Ammon's horn (tissue), 1 donor: ENCODE data around the gene CA5A.
"Not testable (repeated sequence)": the region's sequence is repeated elsewhere in the genome, so short reads cannot be mapped to it uniquely, and the experiment has no call there.

Experiments
- DNase-seq: peaks from one replicate; pipeline ENCODE4 v3.0.0-alpha.2; 2016; ENCODE audit warnings: low spot score

Gene CA5A

DNA sequence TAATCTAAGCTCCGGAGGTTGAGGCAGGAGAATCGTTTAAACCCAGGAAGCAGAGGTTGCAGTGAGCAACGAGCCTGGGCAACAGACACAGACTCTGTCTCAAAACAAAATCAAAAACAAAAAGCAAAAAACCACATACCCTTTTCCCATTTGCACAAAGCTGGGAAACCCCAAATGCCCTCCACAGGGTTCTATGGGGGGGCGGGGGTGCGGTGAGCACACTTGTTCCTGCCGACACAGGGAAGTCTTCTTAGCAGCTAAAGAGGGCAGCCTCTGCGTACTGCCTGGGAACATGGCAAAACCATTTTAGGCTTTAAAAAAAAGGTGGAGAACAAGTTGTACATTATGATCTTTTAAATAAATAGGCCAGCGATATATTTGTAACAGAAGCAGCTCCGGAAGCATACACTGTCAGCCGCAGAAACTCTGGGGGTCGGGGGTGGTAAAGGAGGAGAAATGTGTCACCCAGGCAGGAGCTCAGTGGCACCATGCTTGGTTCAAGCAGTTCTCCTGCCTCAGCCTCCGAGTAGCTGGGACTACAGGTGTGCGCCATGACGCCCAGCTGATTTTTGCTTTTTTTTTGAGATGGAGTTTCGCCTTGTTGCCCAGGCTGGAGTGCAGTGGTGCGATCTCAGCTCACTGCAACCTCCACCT is 70.3 kb downstream of the CA5A start:
- DNase-seq: not testable (repeated sequence)

DNA sequence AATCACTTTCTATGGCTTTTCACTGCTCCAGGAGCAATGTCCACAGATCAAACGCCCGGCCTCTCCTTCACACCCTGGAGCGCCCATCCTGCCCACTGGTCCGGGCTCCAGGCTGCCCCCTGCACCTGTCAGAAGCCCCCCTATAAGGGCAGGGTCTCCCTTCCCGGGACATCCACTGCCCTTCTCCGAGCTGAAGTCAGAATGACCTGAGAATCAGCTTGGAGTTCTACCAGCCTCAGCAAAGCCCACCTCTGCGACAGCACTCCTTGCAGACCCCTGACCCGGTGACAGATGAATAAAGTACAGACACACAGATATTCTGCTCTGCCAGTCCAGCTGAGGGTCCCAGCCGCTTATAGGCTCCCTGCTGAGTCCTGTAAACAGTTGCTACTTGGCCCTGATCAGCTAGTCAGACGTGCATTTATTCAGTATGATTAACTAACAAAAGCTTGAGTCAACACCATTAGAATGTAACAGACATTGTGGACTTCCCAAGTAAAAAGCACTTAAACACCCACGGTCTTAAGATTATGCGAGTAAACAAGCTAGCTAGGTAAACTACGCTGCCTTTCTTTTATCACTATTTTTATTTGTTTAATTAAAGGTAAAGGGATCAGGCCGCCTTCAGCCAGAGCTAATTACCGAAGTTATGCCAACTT is 71.9 kb downstream of the CA5A start:
- DNase-seq: no peak

DNA sequence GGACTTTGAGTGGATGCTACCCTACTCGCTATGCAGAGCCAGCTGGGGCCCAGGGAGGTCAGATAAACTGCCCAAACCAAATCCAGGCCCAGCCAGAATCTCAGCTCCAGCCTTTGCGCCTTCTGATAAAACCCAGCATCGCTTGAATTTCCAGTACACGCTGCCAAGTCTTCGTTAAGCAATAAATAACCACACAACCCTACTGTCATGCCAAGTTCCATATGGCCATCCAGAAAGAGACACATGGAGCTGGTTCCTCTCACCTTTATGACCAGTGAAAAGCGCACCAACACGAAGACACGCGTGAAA is 73.0 kb downstream of the CA5A start:
- DNase-seq: not testable (repeated sequence)

DNA sequence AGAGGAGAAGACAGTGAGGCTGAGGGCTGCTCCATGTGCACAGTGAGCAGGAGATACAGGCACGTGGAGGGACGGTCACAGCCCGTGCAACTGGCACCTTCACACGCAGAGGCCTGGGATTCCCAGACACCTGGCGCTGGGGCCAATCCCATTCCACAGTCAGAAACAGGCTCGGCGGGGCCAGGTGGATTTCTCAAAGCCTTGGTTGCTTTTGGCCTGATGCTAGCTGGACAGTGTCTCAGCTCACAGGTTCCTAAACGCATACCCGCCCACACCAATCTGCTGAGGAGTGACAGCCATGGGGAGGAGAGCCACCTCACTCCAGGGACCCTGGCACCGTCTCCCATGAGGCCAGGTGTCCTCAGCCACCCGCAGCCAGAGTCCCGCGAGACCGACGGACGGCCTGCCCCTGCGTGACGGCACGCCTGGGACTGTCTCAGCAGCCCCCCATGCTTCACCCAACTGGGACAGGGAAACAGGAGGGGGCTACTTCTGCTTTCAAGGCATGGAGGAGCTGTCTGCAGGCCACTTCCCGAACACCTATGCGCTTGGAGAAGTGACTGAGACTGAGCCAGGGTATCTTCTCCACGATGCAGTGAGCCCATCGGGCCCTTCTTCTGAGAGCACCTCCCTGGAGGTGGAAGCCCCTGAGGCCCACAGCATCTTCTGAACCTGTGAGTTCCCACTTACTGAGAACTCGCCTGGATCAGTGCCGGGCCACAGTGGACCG is 73.6 kb downstream of the CA5A start:
- not testable (repeated sequence) for DNase-seq

DNA sequence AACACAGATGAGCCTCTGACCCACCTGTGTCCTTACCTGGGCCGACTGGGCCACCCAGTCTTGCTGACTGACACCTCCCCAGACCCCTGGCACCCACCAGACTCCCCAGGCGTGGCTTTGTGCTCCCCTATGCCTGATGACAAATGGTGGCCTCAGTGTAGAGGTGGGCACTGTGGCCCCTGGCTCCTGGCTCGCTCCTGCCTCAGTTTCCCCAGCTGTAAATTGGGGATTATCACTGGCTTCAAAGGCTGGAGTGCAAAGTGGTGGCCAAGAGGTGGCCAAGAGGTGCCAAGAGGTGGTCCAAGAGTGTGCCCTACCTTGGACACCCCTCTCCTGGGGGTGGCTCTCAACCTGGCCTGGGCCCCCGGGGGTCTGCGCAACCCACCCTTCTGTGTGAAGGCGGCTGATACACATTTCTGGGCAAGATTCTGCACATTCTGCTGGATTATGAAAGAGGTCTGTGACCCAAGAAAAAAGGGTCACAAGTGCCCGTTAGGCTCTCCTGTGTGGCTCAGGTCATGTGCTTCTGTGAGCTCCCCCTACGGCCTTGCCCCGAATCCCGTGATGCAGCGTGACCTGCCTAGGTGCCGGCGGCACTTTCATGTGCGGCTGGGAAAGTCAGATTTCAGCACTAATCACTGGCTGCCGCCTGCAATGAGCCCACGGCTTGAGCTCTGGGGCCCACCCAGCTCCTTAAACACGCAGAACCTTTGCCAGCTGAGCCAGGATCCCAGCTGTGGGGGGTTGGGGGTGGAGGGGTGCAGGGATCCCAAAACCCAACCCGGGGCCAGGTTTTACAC is 74.8 kb downstream of the CA5A start:
- DNase-seq: not testable (repeated sequence)

DNA sequence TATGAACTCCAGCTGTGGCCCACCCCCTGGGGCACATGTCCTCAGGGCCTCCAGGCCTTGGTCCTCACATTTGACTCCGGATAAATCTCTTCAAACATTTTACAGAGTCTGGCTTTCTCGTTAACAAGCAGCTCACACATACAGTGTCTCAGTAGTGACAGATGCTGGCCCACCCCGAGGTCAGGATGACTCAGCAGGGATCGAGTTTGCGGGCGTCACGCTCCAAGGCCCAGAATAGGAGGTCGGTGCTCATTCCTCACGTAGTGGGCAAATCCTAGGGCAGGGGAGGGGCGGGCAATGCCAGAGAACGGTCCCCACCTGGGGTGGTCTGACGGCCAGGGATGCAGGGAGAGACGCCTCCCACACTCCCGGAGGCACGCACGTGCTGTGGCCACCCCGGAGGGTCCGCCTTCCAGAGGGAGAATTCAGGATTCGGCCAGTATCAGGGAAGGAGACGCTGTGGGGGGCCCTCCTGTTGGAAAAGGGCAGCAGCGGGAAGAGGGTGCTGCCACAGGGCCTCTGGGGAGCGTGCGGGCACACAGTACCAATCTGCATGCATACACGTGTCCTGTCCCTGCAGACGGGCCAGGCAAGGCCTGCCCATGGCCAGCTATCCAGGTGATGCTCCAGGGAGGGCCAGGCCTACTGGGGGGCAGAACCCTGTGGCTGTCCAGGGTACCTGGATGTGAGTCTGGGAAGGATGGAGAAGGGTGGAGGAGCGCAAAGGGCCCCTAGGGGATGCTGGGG is 75.6 kb downstream of the CA5A start:
- DNase-seq: no peak

DNA sequence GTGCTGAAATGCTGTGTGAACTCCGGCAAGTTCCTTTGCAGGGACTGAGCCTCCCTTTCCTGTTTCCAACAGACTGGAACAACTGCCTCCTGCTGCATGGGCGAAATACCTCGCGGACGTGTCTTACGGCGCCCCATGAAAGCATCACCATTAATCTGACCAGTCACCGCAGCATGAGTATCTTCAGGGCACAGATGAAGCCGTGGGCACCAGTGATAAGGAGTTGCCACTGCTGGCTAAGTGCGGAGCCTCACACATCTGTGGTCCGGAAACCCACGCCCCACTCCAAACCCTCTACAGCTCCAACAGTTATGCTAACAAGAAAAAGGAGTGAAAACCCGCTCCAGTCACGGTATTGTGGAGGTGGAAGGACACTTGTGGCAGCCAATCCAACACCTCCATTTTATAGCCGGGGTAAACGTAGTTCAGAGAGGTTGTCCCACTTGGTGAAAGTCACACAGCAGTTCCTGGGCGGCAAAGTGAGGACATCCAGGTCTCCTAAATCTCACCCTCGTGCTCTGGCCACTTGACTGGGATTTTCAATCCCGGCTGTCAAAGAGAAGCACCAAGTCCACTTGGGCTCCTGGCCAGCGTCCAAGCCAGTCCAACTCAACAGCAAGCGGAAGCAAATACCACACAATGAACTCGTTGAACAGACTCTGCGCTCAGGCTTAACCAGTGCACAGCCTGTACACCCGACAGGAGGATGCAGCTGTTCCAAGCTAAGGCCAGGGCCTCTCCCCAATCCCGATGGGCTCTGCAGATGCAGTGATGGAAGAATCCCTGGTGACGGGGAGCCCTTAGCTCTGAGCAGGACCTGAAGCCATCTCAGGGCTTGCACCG is 78.0 kb downstream of the CA5A start:
- DNase-seq: peak; percentile 75

DNA sequence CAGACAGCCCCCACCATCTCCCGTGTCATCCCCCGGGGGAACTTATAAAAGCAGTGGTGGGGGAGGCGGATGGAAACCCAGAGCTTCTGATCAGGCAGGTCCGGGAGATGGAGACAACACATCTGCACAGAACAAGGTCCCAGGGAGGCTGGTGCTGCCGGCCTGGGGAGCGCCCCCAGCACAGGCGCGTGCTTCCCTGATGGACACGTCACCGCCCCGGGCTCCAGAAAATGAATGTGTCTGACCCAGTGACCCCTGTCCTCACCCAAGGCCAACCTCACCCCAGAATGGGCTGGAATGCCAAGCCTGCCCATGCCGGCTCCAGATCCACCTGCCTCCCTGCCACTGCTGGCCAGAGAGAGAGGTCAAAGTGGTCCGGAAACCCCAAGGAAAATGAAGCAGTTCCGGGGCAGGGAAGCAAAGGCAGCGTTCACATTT is 79.5 kb downstream of the CA5A start:
- DNase-seq: no peak

DNA sequence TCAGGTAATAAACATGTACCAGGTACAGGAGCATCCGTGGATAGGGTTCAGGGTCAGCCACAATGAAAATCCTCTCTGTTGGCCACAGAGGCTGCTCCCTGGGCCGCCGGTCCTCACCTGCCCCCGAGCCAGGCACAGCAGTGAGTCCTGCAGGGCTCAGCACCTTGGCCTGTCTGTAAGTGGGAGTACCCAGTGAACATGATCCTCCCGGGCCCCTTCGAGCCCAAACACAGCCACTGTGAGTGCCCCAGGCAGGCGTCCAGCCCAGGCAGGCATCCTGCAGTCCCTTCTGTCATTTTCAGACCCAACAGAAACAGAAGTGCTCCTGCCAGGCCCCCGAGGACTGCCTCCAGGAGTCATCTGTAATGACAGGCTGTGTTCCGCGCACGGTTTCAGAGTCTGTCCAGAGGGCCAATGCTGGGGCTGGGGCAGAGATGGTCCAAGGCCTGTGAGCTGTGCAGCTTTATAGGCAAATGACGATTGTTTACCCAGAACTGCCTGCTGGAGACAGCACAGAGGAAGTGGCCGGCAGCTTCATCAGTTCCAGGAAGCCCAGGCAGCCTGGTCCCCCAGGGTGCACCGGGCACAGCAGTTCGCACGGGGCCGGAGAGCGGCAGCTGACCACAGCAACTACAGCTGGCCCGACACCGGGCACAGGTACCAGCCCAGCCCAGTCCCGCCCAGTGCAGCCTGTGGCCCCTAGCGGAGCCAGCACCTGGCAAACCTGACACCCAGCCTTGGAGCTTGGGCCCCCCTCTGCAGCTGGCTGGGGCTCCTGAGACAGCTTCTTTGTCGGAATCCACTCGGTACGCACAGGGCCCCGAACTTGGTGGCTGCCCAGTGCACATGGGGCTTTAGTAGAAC is 80.2 kb downstream of the CA5A start:
- DNase-seq: peak; percentile 67

DNA sequence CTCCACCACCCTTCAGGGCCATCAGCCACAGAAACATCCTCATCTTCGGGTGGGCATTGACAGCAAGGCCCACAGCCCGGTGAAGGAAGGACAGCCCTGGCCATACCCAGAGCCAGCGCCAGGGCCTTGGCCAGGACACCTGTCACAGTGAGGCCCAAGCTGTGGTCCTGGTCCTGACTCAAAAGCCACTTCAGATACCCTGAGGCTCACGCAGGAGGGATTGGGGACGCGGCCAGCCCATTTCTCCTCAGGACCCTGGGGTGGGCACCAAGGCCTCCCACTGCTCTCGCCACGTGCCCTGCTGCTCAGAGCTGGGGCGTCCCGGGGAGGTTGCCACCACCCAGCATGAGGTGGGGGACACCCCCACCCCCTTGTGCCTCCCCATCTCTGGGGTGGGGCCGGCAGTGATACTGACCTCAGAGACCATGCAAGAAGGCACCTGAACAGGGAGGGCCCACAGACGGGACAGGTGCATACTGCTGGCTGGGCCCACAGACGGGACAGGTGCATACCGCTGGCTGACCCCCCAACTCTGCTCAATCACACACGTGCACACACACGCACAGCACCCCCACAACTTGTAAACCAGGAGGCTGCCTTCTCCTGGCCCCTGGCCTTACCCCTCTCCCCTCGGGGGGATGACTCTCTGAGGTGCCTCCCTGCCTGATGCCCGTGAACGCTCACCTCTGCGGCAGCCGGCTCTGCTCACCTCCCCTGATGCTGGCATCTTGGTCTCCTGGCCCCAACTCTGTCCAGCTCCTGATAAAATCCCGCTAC is 81.2 kb downstream of the CA5A start:
- DNase-seq: no peak

DNA sequence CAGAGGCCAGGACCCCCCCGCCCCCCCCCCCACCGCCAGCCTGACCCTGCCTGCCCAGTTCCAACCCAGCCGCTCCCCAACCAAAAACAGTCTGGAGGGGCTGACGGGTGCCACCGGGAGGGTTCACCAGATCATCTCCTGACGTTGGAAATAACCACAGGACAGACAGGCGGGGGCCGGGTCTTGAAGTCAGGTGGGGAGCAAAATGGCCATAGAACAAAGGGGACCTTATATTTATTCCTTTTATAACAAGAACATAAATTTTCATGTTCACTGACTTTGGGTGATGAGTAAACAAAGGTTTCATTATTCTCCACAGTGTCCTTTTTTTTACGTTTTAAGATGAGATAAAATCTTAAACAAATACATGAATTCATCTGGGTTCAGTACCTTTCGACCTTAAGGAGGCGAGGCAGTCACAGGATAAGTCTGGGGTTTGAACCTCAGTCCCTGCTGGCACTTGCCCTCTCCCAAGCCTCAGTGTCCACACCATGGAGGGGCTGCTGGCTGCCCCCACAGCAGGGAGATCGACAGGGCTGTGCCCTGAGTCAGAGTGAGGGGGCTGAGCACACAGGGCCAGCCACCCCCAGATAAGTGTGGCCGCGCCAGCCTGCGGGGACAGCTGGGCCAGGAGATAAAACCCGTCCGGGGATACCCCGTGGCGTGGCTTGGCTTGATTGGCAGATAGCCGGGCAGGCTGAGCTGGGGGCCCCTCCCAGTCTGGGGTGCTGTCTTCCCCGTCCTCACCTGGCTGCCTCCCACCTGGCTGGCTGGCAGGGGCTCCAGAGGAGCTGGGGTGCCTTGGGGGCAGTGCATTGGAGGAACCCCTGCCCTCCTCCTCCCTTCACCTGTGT is 82.0 kb downstream of the CA5A start:
- no peak for DNase-seq

DNA sequence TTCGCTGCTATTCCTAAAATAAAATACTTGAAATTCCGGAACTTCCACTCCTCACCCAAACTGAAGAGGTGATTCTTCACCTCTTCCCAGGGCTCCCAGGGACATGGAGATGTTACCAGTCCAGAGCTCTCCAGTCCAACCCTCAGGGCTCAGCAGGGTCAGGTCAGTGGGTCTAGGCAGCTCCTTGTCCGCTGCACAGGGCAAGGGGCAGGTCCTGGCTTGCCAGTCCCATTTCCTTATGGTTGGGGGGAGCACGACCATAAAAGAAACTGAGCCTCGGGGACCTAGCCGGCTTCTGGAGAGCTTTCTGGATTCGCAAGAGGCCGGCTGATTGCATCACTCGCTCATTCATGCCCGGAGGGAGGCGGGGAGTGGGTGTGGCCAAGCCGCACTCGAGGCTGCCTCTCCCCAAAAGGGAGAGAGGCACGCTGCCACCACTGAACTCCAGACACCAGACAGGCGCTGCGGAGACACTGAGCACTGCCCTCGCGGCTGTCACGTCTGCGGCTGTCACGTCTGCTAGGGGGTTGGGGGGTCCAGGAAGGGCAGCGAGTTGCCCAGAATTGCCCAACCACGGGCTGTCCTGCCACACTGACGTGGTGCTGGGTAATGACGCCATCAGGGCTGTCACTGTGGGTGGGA is 82.8 kb downstream of the CA5A start:
- DNase-seq: peak; percentile 93

DNA sequence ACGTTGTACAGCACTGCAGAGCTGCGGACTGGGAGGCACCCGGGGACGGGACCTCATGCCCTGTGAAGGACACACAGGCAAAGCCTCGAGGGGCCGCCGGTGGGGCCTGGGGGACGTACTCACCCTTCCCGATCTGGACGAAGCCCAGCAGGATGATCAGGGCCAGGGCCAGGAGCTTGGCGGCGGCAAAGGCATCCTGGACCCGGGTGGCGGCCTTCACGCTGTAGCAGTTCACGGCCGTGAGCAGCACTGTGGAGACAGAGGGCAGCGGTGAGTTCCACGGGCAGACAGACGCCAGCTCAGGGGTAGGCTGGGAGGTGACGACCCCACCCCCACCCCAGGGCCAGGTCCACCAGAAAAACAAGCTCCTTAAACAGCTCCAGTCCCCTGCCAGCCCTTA is 84.7 kb downstream of the CA5A start:
- DNase-seq: no peak

DNA sequence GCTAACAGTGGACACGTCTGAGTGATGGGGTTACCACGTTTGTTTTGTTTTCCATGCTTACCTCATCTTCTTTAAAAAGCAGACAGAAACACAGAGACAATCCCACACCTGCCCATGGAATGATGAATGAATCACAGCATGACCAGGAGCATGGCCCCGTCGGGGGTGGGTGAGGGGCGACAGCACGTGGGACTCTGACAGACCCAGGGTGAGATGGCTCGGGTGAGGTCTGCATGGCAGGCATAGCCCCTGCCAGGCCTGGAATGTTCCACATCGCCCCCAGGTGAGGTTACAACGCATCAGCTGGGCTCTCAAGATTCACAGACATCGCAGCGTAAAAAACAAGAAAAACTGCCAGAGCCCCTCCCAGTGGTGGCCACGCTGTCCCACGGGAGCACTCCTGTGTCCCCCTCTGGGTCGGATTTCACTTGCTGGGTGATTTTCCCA is 85.2 kb downstream of the CA5A start:
- no peak for DNase-seq

DNA sequence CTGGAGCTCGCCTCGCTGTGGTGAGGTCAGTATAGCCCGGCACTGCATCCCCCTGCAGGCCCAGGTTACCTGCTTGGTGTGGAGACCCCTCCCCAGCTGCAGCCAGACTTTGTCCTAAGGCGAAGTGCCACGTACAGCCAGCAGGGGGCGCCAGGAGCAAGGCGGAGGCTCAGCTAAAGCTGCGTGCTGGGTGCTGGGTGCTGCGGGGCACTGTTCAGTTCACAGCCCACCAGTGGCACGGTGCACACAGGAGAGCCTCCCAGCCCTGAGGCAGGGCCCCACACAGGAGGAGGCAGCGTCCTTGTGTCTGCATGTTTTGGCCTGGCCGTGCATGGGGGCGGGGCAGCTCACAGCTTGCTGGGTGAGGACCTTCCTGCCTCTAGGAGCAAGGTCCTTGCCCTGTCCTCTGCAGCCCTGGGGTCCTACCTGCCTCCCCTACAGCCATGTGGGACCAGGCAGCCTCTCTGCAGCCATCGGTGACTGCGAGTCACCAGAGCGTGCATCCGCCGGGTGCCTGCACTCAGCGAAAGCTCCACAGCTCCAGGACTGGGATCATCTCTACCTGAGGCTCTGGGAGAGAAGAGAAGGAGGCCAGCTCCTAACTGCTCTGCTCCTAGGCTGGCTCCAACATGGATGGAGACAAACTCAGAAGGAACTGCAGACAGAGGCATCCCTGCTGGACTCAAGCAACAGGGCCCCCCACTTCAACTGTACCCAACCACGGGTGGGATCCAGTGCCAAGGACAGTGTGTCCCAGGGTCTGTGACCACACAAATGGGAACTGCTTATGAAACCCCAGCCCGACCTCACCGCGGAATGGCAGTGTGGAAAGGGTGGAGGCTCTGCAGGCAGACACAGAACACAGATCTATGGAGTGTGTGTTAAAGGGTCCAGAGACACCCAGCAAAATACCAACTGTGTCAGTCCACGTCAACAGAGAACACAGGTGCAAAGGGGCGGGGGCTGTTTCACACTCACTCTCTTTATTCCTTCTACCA is 86.0 kb downstream of the CA5A start:
- DNase-seq: peak; percentile 69

DNA sequence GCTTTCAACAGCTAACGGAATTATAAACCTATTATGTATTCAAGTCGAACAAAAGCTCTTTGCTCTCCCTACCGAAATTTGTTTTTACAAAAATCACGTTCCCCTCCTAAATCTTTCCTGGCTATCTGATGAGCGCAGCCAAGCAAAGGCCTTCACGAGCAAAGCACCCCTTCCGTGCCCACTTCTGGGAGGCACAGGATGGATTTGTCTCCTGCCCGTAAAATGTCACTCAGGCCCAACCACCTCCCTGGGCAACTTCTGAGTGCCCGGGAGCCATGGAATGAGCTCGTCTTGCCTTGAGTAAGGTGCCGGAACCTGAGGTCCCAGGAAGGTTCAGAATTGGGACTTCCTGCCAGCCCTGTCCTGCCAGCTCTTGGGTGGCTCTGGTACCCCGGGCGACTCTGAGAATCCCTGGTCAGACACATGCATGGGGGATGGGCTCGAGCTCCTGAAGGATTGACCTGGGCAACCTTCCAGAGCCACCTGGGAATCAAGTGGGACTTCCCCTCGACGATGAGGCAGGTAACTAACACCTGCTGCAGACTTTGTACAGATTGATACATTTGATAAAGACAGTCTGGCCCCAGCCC is 86.8 kb downstream of the CA5A start:
- DNase-seq: no peak
